Upper lobe of left lung (tissue), 6 donors: ENCODE data around the gene CCM2. TPM values are rescaled to one million over a fixed set of nuclear protein-coding genes. Genes with fewer than 3 reads are reported as not detected.

Experiments used
- ATAC-seq, 2 donors: fragments of 200-7000 bp; cut with Tn5 transposase; one replicate each; pipeline ENCODE4 v1.9.1; 2022; ENCODE audit warnings: mild to moderate bottlenecking in 2 of 2, moderate library complexity in 2 of 2; ENCODE audit not compliant: low FRiP score in 2 of 2
- DNase-seq, 2 donors: peaks; one replicate each; pipeline ENCODE4 v3.0.0-alpha.2; 2019 to 2020
- H3K27ac ChIP-seq, 4 donors: fragments of 200-600 bp; sonication (generic); one replicate each; pipeline ENCODE4 v1.5.1; 2016 to 2019
- H3K27me3 ChIP-seq, 4 donors: fragments of 200-600 bp; sonication (generic); one replicate each; pipeline ENCODE4 v1.5.1; 2017 to 2019
- H3K36me3 ChIP-seq, 4 donors: fragments of 200-600 bp; sonication (generic); one replicate each; pipeline ENCODE4 v1.5.1; 2016 to 2019
- H3K4me1 ChIP-seq, 4 donors: fragments of 200-600 bp; sonication (generic); one replicate each; pipeline ENCODE4 v1.5.1; 2018 to 2019
- H3K4me3 ChIP-seq, 4 donors: fragments of 200-600 bp; sonication (generic); one replicate each; pipeline ENCODE4 v1.5.1; 2017 to 2019; ENCODE audit warnings: mild to moderate bottlenecking in 2 of 4, moderate library complexity in 1 of 4
- H3K9me3 ChIP-seq, 4 donors: fragments of 200-600 bp; sonication (generic); one replicate each; pipeline ENCODE4 v1.5.1; 2018 to 2019
- EP300 ChIP-seq, 4 donors: sonication (generic); formaldehyde crosslinking; IDR thresholded peaks; one replicate each; pipeline ENCODE4 v1.5.1; 2017; ENCODE audit warnings: antibody characterized with exemption in 4 of 4, control low read depth in 2 of 4
- POLR2A ChIP-seq, 4 donors: fragments of 450-650 bp; IDR thresholded peaks; one replicate each; pipeline ENCODE4 v1.5.1; 2016 to 2017; ENCODE audit warnings: antibody characterized with exemption in 4 of 4, mild to moderate bottlenecking in 2 of 4
- POLR2AphosphoS5 ChIP-seq, 2 donors: sonication (generic); formaldehyde crosslinking; IDR thresholded peaks; one replicate each; pipeline ENCODE4 v1.5.1; 2017; ENCODE audit warnings: antibody characterized with exemption in 2 of 2
- WGBS, 2 donors: methylation state at CpG; one replicate each; pipeline ENCODE4 v1.1.5; 2017 to 2018; 5-methylcytosine and 5-hydroxymethylcytosine counted together
- total RNA-seq, 6 donors: library from RNA; depleted of rRNA in 4 of 6; stranded (reverse); fragments of >200 nt in 4 of 6; gene quantifications; one replicate each; pipeline versions ENCODE4 v1.1.0 to v1.2.1, GENCODE V29; 2016 to 2021
- TF ChIP-seq, protein P1 (sequence below), 6 experiments: fragments of 450-650 bp in 4 of 6; fragments of 200-600 bp in 2 of 6; sonication (generic) in 2 of 6; IDR thresholded peaks; one replicate each; pipeline ENCODE4 v1.5.1; 2016 to 2019; ENCODE audit warnings: antibody characterized with exemption in 6 of 6
- donor health status: DM: no; HTN: no; CAD: no; lungs with moderate emphysema.
- donor health status: DM: no; HTN: yes; CAD: no; lungs with severe emphysema.

CCM2 gene
- total RNA-seq, 6 donors from 2014 or later = 30.9 to 63.9 (median 46.8) TPM

DNA sequence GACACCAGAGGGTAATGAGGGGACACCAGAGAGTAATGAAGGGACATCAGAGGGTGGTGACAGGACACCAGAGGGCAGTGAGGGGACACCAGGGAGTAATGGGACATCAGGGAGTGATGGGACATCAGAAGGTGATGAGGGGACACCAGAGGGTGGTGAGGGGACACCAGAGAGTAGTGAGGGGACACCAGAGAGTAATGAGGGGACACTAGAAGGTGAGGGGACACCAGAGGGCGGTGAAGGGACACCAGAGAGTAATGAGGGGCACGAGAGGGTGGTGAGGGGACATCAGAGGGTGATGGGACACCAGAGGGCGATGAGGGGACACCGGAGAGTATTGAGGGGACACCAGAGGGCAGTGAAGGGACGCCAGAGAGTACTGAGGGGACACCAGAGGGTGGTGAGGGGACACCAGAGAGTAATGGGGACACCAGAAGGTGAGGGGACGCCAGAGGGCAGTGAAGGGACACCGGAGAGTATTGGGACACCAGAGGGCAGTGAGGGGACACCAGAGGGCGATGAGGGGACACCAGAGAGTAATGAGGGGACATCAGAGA lies 78.2 kb downstream of the CCM2 start:
- TF ChIP-seq POLR2AphosphoS5 (IDR thresholded peaks at IDR 0.05) (no peak), EP300 (IDR thresholded peaks at IDR 0.05) (no peak), POLR2A (IDR thresholded peaks at IDR 0.05) (no peak)
- TF ChIP-seq, protein P1, sequence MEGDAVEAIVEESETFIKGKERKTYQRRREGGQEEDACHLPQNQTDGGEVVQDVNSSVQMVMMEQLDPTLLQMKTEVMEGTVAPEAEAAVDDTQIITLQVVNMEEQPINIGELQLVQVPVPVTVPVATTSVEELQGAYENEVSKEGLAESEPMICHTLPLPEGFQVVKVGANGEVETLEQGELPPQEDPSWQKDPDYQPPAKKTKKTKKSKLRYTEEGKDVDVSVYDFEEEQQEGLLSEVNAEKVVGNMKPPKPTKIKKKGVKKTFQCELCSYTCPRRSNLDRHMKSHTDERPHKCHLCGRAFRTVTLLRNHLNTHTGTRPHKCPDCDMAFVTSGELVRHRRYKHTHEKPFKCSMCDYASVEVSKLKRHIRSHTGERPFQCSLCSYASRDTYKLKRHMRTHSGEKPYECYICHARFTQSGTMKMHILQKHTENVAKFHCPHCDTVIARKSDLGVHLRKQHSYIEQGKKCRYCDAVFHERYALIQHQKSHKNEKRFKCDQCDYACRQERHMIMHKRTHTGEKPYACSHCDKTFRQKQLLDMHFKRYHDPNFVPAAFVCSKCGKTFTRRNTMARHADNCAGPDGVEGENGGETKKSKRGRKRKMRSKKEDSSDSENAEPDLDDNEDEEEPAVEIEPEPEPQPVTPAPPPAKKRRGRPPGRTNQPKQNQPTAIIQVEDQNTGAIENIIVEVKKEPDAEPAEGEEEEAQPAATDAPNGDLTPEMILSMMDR (IDR thresholded peaks at IDR 0.05) = no peak
- peaks cover under 1 to 48% (median 47%) of the 10 kb centered on the region in 4 donors for H3K36me3 ChIP-seq
- DNase-seq (no peak), ATAC-seq (no peak)
- H3K4me3 ChIP-seq = no peak overlapping the region
- H3K4me1 ChIP-seq = no peaks in the 10 kb centered on the region
- H3K9me3 ChIP-seq = no peaks in the 10 kb centered on the region
- H3K27ac ChIP-seq = no peak overlapping the region
- no peaks in the 10 kb centered on the region for H3K27me3 ChIP-seq
- 78 to 81% methylated on average over 8 of the region's 8 CpGs for WGBS, 2 donors

DNA sequence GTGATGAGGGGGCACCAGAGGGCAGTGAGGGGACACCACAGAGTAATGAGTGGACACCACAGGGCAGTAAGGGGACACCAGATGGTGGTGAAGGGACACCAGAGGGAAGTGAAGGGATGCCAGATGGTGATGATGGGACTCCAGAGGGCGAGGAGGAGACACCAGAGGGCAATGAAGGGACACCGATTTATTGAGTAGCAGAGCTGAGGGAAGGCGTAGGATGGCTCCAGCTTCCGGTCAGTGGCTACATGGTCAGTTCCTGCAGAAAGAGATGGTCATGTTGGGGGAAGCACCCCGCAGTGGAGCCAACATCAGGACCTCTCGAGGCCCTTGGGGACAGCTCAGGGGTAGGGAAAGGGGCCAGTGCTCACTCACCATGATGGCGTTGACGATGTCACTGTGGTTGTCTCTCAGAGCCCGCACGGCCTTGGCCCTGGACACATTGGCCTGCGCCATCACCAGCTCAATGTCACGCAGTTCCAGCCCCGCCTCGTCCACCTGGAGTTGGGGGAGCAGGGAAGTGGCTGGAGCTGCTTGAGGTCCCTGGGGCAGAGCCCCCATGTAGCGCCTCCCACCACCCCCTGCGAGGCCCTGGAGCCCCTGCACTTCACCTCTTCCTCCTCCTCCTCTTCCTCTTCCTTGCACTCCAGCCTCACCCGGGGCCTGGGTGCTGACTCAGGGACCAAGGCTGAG lies 80.4 kb downstream of the CCM2 start:
- H3K4me1 ChIP-seq = no peaks in the 10 kb centered on the region
- H3K9me3 ChIP-seq = no peaks in the 10 kb centered on the region
- TF ChIP-seq POLR2A (IDR thresholded peaks at IDR 0.05) = no peak
- TF ChIP-seq POLR2AphosphoS5 (IDR thresholded peaks at IDR 0.05) = no peak
- no peak for TF ChIP-seq EP300 (IDR thresholded peaks at IDR 0.05)
- TF ChIP-seq, protein P1 (IDR thresholded peaks at IDR 0.05) = no peak
- DNase-seq (no peak), ATAC-seq (peak in 1 of 2 donors; percentile 24)
- no peak overlapping the region for H3K27ac ChIP-seq
- H3K27me3 ChIP-seq = no peaks in the 10 kb centered on the region
- H3K4me3 ChIP-seq = no peak overlapping the region
- 92 to 93% methylated on average over 14 to 16 of the region's 17 CpGs for WGBS, 2 donors
- H3K36me3 ChIP-seq = peaks cover 0 to 26% (median 25%) of the 10 kb centered on the region in 4 donors

DNA sequence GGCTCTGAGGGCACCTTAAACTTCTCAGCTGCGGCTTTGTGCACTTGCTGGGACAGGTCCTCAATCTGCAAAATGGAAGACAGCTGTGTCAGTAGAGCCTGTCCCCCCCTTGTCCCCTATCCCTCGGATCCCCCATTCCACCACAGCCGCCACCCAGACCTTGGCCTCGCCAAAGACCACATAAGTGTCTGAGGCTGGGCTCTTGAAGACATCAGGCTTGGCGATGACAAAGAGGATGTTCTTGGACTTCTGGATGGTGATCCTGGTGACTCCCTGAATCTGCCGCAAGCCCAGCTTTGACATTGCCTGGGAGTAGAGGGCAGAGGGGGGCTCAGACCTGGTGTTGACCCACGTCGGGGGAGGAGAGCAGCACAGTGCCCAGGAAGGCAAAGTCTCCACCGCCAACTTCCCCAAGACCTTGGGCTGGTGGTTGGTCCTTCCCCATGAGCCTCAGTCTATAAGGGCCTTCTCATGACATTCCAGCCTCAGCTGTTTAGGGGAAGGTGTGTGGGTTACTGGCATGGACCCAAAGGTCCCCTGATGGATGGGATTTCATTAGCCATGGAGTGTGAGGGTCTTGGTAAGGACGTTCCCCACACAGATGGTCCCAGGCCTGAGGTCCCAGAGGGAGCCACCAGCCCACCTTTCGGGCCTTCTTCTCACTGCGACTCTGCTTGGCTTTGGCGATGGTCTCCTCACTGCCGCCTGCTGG lies 81.1 kb downstream of the CCM2 start:
- ATAC-seq (no peak), DNase-seq (peak in 1 of 2 donors; percentile 14)
- Histone ChIP-seq H3K27ac (no peak overlapping the region), H3K36me3 (peaks cover 0 to 19% (median 18%) of the 10 kb centered on the region in 4 donors), H3K27me3 (no peaks in the 10 kb centered on the region), H3K4me1 (no peaks in the 10 kb centered on the region), H3K4me3 (no peak overlapping the region), H3K9me3 (no peaks in the 10 kb centered on the region)
- 79 to 92% methylated on average over 11 to 14 of the region's 14 CpGs for WGBS, 2 donors
- TF ChIP-seq, protein P1 (IDR thresholded peaks at IDR 0.05) = no peak
- TF ChIP-seq EP300 (IDR thresholded peaks at IDR 0.05) = no peak

DNA sequence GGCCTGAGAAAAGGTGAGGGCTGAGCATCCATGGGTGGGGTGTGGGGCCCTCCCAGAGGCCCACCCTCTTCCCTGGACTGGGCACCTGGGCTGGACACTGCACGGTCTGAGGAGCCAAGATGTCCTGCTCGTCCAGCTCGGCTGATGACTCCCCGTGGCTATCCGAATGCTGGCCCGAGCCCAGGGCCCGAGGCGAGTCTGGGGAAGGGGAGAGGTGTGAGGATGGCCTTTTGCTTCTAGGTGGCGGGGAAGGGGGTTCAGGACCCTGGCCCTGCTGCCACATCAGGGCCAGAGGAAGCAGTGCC lies 81.6 kb downstream of the CCM2 start:
- Histone ChIP-seq H3K27me3 (no peaks in the 10 kb centered on the region), H3K9me3 (no peaks in the 10 kb centered on the region), H3K27ac (no peak overlapping the region), H3K36me3 (peaks cover 0 to 13% (median 13%) of the 10 kb centered on the region in 4 donors), H3K4me1 (no peaks in the 10 kb centered on the region), H3K4me3 (no peak overlapping the region)
- WGBS, 2 donors = 97% methylated on average over 9 of the region's 9 CpGs; no CpG with 5 or more reads in 1 of the 2 donors
- TF ChIP-seq POLR2AphosphoS5 (IDR thresholded peaks at IDR 0.05) (no peak), POLR2A (IDR thresholded peaks at IDR 0.05) (no peak), EP300 (IDR thresholded peaks at IDR 0.05) (no peak)
- TF ChIP-seq, protein P1 (IDR thresholded peaks at IDR 0.05) = no peak
- DNase-seq = no peak
- ATAC-seq = peak in 1 of 2 donors; percentile 16
